GM18508 (cell line): ENCODE measurements around the gene HLA-F.

Source experiments
- ATAC-seq: cut with Tn5 transposase; IDR thresholded peaks from one replicate; pipeline ENCODE4 v1.9.1; 2021; ENCODE audit warnings: moderate number of reproducible peaks; ENCODE audit not compliant: insufficient read depth, unreplicated experiment

The HLA-F gene

DNA sequence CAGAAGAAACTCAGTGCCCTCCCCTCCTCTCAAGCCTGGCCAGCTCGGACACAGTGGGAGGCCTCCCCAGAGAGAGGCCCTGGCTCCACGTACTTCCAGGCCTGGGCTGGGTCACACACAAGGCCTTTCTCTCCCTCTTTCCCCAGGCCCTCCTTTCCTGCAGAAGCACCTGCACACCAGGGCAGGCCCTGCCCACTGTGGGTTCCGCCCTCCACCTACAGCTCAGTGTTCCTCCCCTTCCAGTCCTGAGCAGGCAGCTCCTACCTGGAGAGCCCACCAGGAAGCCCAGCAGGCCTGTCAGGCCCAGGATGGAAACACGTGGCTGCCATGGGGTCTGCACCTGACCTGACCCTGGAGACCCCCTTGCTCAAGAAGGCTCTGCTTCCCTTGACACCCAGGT lies 18.9 kb downstream of the HLA-F start:
- no peak for ATAC-seq

- ATAC-seq, result no peak
These were observed 19.8 kb downstream of the HLA-F start for GRCh38 chr6:29743025-29743424.

- no peak for ATAC-seq
These were observed 20.3 kb downstream of the HLA-F start for GRCh38 chr6:29743568-29743967.

- ATAC-seq, result no peak
These were observed 20.9 kb downstream of the HLA-F start for GRCh38 chr6:29744131-29744530.

- ATAC-seq, result no peak
These were observed 21.4 kb downstream of the HLA-F start for GRCh38 chr6:29744621-29745020.

DNA sequence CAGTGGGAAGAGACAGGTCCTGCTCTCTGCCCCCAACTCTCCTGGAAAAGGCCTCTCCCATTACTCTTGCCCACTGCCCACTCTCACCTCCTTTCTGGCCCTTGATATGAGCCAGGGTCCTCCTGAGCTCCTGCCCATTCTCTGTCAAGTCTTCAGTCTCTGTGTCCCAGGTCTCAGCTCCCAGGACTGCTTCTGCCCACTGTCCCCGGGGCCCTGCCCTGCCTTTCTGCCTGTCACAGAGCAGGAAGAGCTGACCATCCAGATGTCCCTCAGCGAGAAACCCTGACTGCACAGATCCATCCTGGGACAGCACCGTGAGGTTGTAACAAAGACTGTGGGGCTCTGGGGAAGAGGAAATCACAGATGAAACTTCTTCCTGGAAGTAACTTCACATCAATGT lies 22.2 kb downstream of the HLA-F start:
- ATAC-seq, result no peak

- no peak for ATAC-seq
These were observed 22.7 kb downstream of the HLA-F start for GRCh38 chr6:29745855-29746449.

- ATAC-seq, result no peak
These were observed 23.8 kb downstream of the HLA-F start for GRCh38 chr6:29746846-29747687.

DNA sequence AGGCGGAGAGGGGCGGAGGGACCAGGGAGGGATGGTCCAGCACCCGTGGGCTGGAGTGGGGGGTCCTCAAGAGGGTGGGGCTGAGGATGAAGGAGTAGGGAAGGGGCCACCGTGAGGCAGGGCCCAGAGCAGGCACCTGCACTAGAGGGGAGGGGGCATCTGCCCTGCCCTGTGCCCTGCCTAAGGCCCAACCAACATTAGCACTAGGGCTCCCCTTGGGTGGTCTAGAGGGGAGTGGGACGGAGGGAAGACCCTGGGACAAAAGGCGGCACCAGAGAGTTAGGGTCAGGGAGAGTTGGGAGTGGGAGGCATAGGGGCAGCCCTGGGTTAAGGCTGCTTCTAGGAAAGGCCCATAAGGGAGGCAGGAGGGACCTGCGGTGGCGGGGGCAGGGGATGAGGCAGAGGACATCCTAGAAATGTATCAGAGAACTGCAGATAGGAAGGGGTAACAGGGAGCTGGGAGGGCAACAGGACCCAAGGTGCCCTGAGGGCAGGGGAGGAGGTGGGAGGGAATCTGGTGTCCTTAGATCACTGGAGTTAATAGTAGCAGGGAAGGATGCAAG lies 24.5 kb downstream of the HLA-F start:
- ATAC-seq, result no peak

DNA sequence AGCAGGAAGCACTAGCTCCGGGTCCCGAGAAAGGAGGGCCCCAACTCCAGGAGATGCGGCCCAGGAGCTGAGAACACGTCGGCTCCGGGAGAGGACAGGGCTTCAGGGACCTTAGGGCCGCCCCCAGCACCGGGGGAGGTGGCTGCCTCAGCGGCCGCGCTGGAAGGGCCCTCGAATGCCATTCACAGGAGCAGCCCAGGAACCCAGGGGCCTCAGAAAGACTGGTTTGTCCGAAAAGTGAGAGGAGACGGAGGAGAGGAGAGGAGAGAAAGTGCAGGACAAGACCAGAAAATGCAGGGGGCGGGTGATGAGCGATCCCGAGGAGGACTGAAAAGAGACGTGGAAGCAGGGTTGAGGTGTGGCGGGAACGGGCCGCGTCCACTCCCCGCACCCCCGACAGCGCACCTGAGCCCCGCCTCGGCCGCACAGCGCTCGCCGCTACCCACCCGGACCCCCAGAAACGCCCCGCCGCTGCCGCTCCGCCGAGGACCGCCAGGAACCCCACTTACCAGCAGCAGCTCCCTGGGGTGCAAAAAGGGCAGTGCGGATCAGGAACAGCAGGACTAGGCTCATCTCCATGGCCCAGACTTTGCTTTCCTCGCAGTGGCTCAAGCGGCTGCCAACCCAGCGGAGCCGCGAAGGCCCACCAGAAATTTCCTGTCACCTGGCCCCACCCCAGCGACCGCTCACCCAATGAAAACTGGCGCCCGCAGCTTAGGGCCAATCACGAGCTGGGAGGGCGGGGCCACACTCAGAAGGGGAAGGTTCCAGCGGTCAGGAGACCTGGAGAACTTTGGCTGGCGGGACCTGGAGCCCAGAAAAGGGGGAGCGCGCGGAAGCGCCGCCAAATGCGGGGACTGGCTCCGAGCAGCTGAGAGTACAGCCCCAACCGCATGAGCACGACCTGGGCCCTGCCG lies 25.4 kb downstream of the HLA-F start:
- no peak for ATAC-seq

DNA sequence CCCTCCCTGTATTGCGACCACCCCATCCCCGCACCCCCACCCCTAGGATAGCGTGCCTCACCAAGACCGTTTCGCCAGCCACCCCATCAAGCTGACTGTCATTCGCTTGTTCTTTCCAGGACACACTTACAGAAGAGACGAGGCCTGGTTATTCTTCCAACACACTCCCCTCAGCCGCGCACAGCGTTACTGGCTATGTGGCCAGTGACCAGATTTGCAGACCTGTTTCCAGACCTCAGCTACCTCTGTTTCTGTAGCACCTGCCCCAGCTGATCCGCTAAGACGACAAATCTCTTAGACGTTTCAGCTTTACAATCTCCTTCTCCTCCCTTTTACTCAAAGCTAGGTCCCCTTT lies 26.1 kb downstream of the HLA-F start:
- no peak for ATAC-seq

DNA sequence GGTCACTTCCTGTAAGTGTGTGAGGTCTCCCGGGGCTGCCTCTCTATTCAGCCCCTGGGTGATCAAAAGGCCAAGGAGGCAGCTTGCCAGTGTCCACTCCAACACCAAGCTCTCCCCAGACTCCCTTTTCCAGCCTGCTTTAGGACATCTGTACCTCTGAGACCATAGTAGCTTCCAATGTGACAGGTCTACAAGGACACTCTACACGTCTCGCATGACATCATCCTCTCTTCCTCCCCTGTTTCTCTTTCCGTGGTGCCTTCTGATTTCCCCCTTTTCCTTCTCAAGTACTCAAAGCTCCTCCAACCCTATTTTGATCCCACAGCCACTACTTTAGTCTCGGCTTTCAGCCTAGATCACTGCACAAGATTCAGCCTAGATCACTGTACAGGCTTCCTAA lies 26.4 kb downstream of the HLA-F start:
- no peak for ATAC-seq

DNA sequence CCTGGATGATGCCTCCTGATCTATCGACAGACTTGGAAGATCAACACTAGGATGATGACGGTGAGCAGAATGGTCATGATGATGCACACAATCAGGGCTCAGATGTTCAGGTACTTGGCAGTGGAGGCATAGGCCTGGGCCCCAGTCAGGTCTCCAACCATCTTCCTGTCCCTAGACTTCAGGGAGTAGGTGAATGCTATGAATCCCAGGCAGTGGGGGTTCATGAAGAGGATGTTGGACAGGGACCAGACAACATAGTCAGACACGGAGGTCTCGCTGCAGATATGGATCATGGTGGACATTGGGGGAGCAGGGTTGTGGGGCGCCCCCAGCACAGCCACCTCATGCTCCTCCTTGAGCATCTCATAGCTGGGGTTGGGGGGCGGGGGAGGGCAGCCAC lies 27.5 kb downstream of the HLA-F start:
- ATAC-seq, result no peak

DNA sequence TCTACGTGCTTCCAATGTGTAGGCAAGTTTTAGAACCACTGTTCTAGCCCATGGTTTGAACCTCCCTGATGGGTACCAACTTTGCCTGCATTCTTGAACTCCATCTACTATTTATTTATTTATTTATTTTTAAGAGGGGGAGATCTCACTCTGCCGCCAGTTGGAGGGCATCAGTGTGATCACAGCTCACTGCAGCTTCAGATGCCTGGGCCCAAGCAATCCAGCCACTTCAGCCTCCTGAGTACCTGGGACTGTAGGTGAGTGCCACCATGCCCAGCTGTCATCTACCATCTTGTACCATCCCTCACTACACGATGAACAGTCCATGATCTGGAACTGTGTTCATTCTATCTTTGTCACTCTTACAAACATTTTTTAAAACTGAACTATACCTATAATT lies 28.2 kb downstream of the HLA-F start:
- ATAC-seq, result no peak

GRCh38 chr6:29752451-29753308 lies 29.4 kb downstream of the HLA-F start:
- ATAC-seq, result no peak

GRCh38 chr6:29753309-29753644 lies 30.0 kb downstream of the HLA-F start:
- ATAC-seq, result no peak

GRCh38 chr6:29755295-29755871 lies 32.1 kb downstream of the HLA-F start:
- ATAC-seq, result no peak

DNA sequence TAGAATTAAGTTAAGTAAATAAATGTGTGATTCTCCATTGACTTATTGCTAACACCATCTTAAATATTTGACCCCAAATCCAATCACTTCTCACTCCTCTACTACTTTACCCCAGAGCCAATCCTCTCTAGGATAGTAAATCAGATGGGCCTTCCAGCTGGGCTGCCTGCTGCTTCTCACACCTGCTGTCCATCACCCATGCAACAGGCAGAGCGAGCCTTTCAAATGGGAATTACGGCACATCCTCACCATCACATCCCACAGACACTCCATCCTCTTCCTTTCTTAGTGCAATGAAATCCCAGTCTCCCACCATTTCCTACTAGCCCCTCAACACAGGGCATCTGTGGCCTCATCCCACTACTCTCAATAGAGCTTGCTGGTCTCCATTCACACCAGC lies 34.0 kb downstream of the HLA-F start:
- no peak for ATAC-seq

- ATAC-seq, result no peak
These were observed 34.6 kb downstream of the HLA-F start for GRCh38 chr6:29757701-29758293.
